Gastrocnemius medialis (tissue), 4 donors: ENCODE results near the gene DYRK1B.

Experiments used
- POLR2A ChIP-seq, 2 donors: fragments of 450-650 bp; IDR thresholded peaks; one replicate each; pipeline ENCODE4 v1.6.1; 2017; ENCODE audit warnings: antibody characterized with exemption in 2 of 2, mild to moderate bottlenecking in 2 of 2, moderate library complexity in 2 of 2
- TF ChIP-seq, protein P1 (sequence below), 5 experiments: fragments of 450-650 bp in 3 of 5; fragments of 200-600 bp in 2 of 5; sonication (generic) in 2 of 5; IDR thresholded peaks in 4 of 5; conservative IDR thresholded peaks in 1 of 5; 1 replicate in 4 of 5; 2 replicates in 1 of 5; pipeline ENCODE4 v1.5.1; 2016 to 2019; ENCODE audit warnings: antibody characterized with exemption in 5 of 5, mild to moderate bottlenecking in 3 of 5, moderate library complexity in 3 of 5

DNA sequence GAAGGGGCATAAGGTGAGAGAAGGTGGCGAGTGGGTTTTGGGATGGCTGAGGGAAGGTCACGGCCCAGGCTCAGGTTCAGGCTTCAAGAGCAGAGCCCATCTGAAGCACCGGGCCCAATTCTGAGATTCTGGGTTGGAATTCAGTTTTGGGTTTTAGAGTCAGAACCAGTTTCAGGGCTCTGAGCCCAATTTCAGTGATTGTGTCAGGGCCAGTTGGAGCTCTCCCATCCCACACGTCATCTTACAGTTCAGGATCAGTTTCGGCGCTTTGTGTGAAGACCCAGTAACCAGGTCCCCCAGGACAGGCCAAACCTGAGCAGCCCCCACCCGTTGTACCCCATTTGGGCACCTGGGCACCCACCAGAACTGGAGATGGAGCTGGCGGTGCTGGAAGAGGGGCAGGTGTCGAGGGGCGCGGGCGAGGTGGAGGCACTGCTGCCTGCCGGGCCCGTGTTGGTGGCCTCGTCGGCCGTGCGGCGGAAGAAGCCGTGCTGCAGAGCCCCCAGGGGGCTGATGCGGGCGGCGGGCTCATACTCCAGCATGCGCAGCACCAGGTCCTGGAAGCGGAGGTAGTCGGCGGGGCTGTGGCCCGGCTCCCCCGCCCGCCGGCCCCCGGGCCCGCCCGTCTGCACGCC is 7.5 kb downstream of the DYRK1B start:
- TF ChIP-seq, protein P1, sequence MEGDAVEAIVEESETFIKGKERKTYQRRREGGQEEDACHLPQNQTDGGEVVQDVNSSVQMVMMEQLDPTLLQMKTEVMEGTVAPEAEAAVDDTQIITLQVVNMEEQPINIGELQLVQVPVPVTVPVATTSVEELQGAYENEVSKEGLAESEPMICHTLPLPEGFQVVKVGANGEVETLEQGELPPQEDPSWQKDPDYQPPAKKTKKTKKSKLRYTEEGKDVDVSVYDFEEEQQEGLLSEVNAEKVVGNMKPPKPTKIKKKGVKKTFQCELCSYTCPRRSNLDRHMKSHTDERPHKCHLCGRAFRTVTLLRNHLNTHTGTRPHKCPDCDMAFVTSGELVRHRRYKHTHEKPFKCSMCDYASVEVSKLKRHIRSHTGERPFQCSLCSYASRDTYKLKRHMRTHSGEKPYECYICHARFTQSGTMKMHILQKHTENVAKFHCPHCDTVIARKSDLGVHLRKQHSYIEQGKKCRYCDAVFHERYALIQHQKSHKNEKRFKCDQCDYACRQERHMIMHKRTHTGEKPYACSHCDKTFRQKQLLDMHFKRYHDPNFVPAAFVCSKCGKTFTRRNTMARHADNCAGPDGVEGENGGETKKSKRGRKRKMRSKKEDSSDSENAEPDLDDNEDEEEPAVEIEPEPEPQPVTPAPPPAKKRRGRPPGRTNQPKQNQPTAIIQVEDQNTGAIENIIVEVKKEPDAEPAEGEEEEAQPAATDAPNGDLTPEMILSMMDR (IDR thresholded peaks at IDR 0.05 in 4 of 5, conservative IDR thresholded peaks at IDR 0.05 in 1 of 5), result no peak
- no peak for TF ChIP-seq POLR2A (IDR thresholded peaks at IDR 0.05)
